GM18507 (cell line): Measurements from ENCODE around the gene SAMD4A.
"Not testable (repeated sequence)": the region's sequence is repeated elsewhere in the genome, so short reads cannot be mapped to it uniquely, and the experiment has no call there.

ENCODE experiments used
- DNase-seq: peaks from one replicate; pipeline ENCODE4 v3.0.0; 2011; ENCODE audit warnings: low read depth; ENCODE audit not compliant: insufficient read length; ENCODE audit errors: extremely low spot score
- FAIRE-seq: peaks from 2 replicates; lab custom pipeline; 2011; peaks lifted over from hg19 to GRCh38; lab: Jason Lieb, UNC

The SAMD4A gene

DNA sequence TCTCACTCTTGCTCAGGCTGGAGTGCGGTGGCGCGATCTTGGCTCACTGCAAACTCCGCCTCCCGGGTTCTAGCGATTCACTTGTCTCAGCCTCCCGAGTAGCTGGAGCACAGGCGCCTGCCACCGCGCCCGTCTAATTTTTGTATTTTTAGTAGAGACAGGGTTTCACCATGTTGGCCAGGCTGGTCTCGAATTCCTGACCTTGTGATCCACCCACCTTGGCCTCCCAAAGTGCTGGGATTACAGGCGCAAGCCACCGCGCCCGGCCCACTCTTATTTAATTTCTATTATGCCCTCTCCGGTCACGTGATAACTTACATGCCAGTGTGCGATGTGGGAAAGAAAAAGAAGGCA is 57.1 kb downstream of the SAMD4A start:
- FAIRE-seq, DNase-seq: not testable (repeated sequence)

DNA sequence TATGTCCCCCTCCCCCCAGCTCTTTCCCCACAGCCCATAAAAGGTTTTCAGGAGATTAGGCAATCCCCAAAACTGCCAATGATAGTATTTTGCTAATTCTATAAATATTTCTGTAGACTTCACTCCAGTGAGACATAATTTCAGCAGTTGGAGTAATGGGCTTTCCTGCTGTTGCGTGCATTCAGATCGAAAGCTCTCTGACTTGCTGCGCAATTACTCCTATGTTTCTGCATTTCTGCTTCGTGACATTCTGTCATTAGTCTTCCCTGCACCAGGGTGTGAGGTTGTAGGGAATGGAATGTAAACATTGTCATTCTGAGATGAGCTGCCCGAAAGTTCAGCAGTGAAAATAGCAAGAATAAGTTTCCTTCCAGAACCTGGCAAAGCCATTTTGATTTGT is 58.2 kb downstream of the SAMD4A start:
- DNase-seq (no peak), FAIRE-seq (no peak)

DNA sequence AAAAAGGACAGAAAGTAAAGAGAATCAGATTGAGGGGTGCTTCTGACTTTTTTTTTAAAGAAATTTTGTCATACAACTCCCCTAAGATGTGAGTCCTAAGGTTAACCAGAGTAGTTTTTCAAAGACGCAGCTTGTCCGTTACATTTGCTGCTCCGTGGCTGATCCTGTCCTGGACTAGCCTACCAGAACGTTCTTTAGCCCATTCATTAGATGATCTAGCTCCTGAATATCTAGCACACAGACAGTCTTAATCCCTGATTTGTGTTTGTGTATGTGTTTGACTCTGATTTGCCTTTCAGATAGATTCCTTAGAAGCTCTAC is 60.3 kb downstream of the SAMD4A start:
- DNase-seq (no peak), FAIRE-seq (peak; percentile 48)

DNA sequence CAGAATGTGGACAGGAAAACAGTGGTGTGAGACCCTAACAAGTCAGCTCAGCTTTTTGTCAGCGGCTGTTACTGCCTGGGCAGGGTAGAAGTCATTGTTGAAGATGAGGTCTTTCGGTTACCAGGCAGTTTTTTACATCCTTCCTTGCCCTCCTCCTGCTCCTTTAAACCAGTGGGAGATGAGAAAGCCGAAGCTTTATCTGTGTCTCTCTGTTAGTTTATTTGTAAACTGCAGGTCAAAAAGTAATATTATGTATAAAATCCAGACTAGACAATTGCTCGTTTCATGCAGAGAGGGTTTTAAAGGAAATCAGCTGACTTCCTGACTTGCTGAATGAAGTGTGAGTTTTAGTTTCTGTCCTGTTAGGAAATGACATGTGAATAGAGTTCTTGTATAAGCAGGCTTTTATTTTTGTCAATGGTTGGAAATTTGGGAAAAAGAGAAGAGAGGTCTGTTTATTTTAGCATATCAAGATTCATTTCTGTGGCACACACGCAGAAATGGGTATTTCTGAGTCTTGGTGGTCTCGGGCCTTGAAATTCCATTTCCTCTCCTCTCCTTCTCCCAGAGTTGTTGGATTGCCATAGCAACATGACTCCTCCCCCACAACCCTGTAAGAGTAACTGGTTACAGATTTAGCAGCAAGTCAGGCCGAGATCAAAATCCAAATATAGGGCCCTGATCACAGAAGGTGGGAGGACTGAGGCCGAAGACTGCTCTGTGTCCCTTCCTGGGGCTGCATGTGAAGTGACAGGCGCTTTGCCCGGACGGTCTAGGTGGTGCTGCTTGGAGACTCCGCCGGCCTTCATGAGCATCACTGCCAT is 60.8 kb downstream of the SAMD4A start:
- DNase-seq, result no peak
- peak; percentile 90 for FAIRE-seq

DNA sequence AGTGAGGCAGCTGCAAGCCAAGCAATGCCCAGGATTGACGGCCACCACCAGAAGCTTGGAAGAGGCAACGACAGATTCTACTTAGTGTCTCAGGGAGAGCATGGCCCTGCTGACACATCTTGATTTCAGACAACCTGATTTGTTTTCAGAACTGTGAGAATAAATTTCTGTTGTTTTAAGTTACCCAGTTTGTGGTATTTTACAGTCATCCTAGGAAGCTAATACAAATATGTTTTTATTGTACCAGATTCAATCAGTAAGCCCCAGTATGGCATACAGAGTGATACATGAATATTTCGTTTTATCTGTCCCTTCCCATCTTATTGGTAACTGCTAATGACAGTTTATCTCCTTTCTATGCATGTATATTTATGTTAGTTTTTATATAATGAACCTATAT is 62.3 kb downstream of the SAMD4A start:
- no peak for FAIRE-seq

DNA sequence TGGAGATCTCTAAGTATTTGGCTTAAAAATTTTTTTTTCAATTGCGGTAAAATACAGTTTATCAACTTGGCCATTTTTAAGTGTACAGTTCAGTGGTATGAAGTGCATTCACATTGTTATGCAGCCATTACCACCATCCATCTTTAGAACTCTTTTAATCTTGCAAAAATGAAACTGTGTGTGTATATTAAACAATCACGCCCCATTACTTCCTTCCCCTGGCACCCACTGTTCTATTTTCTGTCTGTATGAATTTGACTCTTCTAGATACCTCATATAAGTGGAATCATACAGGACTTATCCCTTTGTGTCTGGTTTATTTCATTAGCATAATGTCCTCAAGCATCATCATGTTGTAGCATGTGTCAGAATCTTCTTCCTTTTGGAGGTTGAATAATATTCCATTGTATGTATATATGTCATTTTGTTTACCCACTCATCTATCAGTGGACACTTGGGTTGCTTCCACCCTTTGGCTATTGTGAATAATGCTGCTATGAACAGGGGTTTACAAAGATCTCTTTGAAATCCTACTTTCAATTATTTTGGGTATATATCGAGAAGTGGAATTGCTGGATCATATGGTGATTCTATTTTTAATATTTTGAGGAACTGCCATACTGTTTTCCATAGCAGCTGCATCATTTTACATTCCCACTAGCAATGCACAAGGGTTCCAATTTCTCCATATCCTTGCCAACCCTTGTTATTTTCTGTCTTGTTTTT is 62.9 kb downstream of the SAMD4A start:
- peak; percentile 18 for FAIRE-seq
- DNase-seq, result no peak

More for the DNA sequence above, 62.3 kb downstream of the SAMD4A start:
- DNase-seq, result no peak

DNA sequence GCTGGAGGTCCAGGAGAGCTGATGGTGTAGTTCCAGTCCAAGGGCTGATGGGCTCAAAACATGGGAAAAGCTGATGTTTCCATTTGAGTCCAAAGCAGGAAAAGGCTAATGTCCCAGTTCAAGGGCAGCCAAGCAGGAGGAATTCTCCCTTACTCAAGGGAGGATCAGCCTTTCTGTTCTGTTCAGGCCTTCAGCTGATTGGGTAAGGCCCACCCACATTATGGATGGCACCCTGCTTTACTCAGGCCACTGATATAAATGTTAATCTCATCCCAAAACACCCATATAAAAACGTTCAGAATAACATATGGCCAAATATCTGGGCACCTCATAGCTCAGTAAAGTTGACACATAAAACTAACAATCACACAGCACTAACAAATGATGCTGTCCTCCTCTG is 64.1 kb downstream of the SAMD4A start:
- DNase-seq (no peak), FAIRE-seq (no peak)

DNA sequence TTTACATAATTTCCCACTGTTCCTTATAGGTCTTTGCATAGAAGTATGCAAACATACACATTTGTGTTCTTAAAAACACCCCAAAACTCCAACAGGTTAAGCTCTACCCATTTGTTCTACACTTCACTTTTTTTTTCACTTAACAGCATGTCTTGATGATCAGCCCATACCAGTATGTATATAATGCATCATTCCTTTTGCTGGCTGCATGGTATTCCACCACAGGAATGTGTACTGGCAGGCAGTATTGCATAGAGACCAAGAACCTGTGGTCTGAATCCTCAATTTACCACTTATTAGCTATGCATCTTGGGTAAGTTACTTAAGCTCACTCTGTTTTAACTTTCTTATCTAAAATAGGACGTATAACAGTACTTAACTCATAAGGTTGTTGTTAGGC is 65.5 kb downstream of the SAMD4A start:
- FAIRE-seq (no peak), DNase-seq (no peak)

DNA sequence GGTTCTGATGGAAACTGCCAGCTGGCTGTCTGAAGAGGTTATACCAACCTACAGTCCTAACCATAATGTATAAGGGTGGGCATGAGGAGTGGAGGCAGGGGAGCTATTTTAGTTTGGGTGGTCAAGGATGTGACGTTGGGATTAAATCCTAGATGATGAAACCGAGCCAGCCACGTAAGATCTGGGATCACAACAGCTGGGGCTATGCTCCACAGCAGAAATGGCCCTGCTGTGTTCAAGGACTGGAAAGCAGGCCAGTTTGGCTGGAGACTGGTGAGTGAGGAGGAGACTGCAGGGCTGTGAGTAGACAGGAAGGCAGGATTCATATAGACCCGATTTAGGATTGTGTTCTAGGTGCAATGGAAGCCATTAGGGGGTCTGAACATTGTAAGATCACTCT is 66.1 kb downstream of the SAMD4A start:
- DNase-seq (no peak), FAIRE-seq (no peak)

DNA sequence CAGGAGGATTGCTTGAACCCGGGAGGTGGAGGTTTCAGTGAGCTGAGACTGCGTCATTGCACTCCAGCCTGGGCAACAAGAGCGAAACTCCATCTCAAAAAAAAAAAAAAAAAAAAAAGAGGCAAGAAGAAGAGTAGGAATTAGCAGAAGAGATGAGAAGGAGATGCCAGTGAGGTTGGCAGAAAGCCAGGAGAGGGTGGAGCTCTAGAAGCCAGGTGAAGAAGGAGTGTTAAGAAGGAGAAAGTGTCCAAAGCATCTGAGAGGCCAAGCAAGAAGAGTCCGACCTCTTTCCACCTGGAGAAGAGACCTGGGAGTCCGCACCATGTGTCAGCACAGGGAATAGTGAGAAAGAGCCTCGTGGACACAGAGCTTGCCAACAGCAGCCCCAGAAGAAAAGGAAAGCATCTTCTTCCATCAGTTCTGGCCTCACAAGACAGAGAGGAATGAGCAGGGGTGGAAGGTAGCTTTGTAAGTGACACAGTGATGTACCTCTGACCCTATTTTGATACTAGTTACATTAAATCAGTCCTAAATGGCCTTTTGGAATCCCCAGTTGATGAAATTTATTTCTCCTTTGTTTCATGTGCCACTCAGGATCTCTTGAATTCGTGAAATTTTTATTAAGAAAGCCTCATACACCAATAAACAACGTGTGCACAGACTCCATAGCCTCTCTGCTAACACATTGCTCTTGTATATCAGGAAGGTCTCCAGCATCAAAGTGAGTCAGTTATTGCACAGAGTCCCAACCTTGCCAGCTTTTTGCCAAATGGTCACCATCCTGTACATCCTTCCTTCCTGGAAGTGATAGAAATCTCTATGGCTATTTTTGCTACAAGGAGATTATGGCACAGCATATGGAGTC is 70.6 kb downstream of the SAMD4A start:
- no peak for DNase-seq
- no peak for FAIRE-seq

DNA sequence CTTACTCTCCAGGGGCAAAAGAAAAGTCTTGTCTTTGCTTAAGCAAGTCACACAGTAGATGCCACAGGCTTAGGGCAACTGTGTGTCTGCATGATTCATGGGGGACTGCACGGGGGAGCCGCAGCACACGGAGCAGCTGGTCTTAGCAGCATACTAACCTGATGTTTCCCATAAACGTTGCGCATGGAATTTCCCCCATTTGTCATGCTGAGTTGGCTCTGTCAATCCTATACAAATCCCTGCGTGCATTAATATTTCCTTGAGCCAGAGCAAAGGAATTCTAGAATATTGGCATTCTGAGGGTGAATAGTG is 71.2 kb downstream of the SAMD4A start:
- FAIRE-seq, result no peak

DNA sequence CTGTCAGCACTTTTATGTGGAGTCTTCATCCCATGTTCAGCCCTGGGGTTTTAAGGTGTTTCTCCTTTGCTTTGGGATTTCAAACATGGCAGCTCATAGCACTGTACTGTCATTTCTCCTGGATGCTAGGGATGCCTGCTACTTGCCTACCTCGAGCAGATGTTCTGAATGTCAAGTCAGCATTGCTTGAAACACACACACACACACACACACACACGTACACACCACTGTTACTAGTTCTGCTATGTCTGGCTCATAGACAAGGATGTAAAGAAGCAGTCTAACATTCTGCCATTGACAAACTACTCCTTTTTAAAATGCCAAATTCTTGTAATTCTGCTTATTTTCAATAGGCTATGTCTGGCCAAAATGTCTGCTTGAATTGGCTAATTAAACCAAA is 72.7 kb downstream of the SAMD4A start:
- DNase-seq (no peak), FAIRE-seq (no peak)

More for the DNA sequence above, 71.2 kb downstream of the SAMD4A start:
- DNase-seq, result no peak

DNA sequence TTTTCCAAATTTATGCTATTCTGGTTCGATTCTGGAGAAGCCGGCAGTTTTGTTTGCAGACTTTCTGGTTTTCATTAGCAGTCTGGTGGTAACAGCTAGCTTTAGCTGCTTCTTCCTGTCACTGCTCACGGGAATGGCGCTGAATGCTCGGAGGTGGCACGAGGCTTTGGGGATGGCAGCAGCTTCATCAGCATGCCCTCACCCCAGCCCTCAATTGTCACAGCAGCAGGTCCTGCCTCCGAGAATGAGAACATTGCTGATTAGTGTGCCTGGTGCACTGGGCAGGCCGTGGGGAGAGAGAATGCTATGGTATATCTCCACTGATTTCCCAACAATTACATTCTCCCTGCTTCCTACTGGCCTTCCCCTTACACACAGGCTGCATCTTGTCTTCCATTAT is 73.6 kb downstream of the SAMD4A start:
- no peak for DNase-seq

DNA sequence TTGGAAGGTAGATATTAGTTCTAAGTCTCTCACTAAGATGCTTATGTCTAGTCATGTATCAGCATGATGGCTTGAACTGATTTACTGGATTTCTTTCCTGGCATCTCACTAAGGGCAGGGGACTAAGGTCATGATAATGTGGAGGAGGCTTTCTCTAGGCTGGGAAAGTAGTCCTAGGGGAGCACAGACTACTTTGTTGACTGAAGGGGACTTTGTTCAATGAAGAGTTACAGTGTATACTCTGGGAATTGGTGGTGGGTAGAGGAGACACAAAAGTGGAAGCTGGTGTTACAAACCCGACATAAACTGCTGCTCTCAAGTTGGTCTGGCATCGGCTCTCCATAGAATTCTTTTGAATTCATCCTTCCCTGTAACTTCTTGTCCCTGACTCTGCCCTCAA is 75.2 kb downstream of the SAMD4A start:
- no peak for FAIRE-seq
- no peak for DNase-seq

More for the DNA sequence above, 73.6 kb downstream of the SAMD4A start:
- no peak for FAIRE-seq

DNA sequence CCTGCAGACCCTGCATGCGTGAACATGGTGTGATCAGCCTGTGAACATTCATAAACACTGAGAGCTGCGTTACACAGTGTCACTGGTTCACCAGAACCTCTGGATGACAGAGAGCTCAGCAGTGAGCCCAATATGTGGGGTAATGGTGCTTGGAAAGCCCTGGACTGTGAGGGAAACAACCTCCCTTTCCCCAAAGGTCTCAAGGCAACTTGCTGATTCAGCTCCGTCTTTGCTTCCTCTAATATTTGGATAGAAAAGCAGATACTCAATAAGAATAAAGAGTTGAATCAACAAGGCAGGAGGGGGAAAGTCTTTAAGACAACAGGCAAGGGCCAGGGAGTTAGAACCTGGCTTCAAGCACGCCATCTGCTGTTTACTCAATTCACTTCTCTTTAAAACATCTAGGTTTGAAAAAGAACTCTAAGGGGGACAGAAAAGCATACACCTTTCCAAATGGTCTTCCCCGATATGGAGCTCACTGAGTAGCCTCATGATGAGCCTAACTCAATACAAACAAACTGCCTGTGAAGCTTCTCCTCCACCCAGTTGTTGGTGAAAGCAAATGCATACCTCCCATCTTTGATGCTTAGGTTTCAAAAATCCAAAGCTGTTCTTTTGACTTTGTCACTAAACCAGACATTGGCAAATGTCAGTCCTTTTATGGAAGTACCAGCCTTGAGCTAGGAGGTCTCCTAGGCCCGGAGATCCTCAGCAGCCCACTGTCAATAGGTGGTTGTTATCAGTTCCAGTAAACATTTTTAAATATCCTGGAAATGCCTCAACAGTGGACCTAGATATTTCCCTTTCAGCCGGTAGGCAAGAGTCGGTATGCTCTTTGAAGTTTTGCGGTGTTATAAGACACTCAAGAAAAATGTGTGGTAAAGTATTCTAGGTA is 76.1 kb downstream of the SAMD4A start:
- FAIRE-seq, result no peak
- no peak for DNase-seq

DNA sequence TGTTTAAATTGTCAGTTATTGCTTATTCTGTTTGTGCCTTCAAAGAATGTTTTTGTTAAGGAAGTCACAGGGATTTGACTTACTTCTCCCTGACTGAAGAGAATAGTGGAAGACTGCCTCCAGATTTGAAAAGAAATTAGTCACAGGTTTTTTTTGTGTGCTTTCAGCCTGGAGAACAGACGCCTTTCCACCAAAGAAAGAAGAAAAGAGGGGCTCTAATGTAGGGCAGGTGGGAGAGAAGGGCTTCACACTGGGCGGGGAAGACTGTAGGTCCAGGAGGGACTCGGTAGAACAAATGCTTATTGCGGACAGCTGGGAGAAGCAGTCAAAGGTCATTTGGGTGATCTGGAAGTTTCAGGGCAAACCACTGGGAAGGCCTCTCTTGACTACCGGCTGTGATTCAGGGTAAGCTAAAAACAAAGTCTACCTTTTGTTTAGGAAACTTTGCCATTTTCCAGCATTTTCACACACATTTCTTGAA is 76.8 kb downstream of the SAMD4A start:
- FAIRE-seq (no peak), DNase-seq (no peak)

DNA sequence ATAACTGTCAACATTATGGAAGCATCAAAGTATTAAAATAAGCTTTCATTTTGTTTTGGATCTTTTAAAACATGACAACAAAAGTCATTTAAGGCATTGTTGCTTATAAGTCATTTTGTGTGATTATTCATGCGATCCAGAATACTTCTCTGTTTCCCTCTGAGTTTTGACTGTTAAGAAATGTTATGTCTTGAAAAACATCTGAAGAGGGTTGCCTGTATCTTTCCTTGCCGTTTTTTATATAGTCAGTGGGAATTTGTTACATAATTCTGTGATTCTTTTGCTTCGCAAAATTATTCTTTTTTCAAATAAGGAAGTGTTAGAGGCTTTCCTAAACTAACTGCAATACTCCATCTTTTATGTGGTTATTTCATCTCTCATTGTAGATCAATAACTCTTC is 78.7 kb downstream of the SAMD4A start:
- DNase-seq, result no peak
- no peak for FAIRE-seq

DNA sequence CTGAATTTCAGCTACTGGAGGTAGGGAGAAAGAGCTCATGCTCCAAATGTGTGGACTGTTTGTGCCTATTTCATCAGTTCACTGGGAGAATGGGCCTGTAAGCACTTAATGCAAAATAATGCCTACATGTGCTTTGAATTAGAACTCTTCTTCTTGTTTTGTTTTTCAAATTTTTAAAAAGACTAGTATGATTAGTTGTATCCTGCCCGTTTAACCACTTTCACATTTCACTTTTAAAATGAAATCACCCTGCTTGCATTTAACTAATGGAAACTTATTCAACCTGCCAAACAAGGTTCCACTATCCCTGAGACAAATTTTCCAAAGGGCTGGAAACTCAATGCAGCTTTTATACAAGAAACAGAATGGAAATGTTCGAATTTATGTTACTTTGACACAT is 79.7 kb downstream of the SAMD4A start:
- DNase-seq (no peak), FAIRE-seq (no peak)

DNA sequence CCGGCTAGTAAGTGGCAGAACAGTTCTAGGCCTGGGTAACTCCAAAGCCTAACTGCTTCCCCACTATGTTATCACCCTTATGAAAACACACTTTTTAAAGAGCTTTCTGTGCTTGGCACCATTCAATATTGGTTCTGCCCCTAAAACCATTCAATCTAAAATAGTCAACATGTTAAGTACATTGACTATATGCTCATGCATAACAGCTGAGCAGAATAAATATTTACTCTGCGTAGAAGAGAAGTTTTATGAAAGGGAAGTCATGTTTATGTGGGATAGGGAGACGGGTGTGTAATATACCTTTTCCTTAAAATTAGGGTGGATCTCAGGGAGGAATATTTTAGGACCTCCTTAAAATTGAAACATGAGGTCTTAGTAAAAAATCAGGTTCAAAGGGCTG is 80.5 kb downstream of the SAMD4A start:
- FAIRE-seq (no peak), DNase-seq (no peak)
